Measurements from ENCODE around the gene CRHBP.

CRHBP gene

GRCh38 chr5:77015938-77016569, 63.2 kb downstream of the CRHBP start:
- DNase-seq (ENCODE audit: low spot score): peak; percentile 30

- no peak for DNase-seq (ENCODE audit: low spot score)
Measured at GRCh38 chr5:77016962-77017361, 64.1 kb downstream of the CRHBP start.

- DNase-seq (ENCODE audit: low spot score): no peak
Measured at GRCh38 chr5:77017668-77018067, 64.8 kb downstream of the CRHBP start.

Measured in D341Med (cell line).